Nephron (organoid): ENCODE data around the gene NTSR1.

Experiments used
- H3K27ac Mint-ChIP-seq, 3 experiments: 2 replicates each; pipeline ENCODE4 v1.8.0; 2020; ENCODE audit warnings: mixed read lengths in 3 of 3, mild to moderate bottlenecking in 2 of 3, moderate library complexity in 1 of 3
- H3K27me3 Mint-ChIP-seq: 2 replicates; pipeline ENCODE4 v1.8.0; 2021; ENCODE audit warnings: low read depth, mild to moderate bottlenecking, moderate library complexity, mixed read lengths
- H3K36me3 Mint-ChIP-seq: 2 replicates; pipeline ENCODE4 v1.8.0; 2020; ENCODE audit warnings: low read depth, mixed read lengths
- H3K4me1 Mint-ChIP-seq: 2 replicates; pipeline ENCODE4 v1.8.0; 2020; ENCODE audit warnings: mixed read lengths
- H3K4me3 Mint-ChIP-seq, 3 experiments: 2 replicates each; pipeline ENCODE4 v1.8.0; 2020; ENCODE audit warnings: mild to moderate bottlenecking in 3 of 3, mixed read lengths in 3 of 3, moderate library complexity in 2 of 3
- H3K9me3 Mint-ChIP-seq: 2 replicates; pipeline ENCODE4 v1.8.0; 2020; ENCODE audit warnings: mixed read lengths
- TF ChIP-seq, protein P1 (sequence below), 3 experiments: fragments of 200-600 bp; sonication (generic); IDR thresholded peaks; one replicate each; pipeline ENCODE4 v1.5.0; 2021; ENCODE audit warnings: antibody characterized with exemption in 3 of 3; ENCODE audit not compliant: unreplicated experiment in 3 of 3

NTSR1 gene

DNA sequence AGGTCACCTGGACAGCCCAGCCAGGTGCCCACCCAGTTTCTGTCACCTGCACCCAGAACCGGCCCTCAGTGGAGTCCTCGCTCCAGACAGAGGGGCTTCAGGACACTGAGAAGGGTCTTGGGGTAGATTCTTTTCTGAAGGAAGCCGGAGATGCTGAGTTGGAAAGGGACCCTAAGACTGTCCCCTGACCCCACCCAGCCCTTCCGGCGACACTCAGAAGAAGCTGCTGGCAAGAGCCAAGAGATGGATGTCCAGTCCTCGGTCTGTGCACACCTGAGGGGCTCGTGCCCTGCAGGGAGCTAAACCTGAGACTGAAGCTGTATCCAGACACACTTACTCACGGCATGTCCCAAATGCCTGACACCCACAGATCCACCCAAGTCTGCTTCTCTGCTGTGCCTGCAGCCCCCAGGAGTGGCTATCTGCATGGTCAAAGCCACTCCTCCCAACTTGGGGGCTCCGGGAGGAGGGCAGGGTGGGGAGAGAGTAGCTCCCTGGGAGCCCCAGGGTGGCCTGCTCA, 20.2 kb downstream of the NTSR1 start:
- no peaks in the 10 kb centered on the region for H3K4me1 Mint-ChIP-seq
- H3K4me3 Mint-ChIP-seq = no peak overlapping the region
- TF ChIP-seq, protein P1, sequence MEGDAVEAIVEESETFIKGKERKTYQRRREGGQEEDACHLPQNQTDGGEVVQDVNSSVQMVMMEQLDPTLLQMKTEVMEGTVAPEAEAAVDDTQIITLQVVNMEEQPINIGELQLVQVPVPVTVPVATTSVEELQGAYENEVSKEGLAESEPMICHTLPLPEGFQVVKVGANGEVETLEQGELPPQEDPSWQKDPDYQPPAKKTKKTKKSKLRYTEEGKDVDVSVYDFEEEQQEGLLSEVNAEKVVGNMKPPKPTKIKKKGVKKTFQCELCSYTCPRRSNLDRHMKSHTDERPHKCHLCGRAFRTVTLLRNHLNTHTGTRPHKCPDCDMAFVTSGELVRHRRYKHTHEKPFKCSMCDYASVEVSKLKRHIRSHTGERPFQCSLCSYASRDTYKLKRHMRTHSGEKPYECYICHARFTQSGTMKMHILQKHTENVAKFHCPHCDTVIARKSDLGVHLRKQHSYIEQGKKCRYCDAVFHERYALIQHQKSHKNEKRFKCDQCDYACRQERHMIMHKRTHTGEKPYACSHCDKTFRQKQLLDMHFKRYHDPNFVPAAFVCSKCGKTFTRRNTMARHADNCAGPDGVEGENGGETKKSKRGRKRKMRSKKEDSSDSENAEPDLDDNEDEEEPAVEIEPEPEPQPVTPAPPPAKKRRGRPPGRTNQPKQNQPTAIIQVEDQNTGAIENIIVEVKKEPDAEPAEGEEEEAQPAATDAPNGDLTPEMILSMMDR (IDR thresholded peaks at IDR 0.05; ENCODE audit: unreplicated experiment in 3 of 3) = no peak
- peaks cover 3% of the 10 kb centered on the region for H3K9me3 Mint-ChIP-seq
- peaks cover 38% of the 10 kb centered on the region for H3K27me3 Mint-ChIP-seq
- H3K36me3 Mint-ChIP-seq = no peaks in the 10 kb centered on the region
- no peak overlapping the region for H3K27ac Mint-ChIP-seq

DNA sequence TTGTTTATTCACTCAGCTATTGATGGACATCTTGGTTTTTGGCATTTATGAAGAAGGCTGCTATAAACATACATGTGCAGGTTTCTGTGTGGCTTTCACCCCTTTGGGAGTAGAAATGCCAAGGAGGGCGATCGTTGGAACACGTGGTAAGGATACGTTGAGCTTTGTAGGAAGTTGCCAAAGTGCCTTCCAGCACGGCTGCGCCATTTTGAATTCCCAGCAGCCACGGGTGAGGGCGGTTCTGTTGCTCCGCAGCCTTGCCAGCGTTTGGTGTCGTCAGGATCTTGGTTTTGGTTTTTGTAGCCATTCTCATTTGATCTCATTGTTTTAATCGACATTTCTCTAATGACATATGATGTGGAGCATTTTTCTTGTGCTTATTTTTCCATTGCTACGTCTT, 21.8 kb downstream of the NTSR1 start:
- Mint-ChIP-seq H3K36me3 (no peaks in the 10 kb centered on the region), H3K9me3 (no peaks in the 10 kb centered on the region), H3K4me1 (no peaks in the 10 kb centered on the region), H3K4me3 (no peak overlapping the region), H3K27me3 (peaks cover 34% of the 10 kb centered on the region), H3K27ac (no peak overlapping the region)
- TF ChIP-seq, protein P1 (IDR thresholded peaks at IDR 0.05; ENCODE audit: unreplicated experiment in 3 of 3) = no peak

DNA sequence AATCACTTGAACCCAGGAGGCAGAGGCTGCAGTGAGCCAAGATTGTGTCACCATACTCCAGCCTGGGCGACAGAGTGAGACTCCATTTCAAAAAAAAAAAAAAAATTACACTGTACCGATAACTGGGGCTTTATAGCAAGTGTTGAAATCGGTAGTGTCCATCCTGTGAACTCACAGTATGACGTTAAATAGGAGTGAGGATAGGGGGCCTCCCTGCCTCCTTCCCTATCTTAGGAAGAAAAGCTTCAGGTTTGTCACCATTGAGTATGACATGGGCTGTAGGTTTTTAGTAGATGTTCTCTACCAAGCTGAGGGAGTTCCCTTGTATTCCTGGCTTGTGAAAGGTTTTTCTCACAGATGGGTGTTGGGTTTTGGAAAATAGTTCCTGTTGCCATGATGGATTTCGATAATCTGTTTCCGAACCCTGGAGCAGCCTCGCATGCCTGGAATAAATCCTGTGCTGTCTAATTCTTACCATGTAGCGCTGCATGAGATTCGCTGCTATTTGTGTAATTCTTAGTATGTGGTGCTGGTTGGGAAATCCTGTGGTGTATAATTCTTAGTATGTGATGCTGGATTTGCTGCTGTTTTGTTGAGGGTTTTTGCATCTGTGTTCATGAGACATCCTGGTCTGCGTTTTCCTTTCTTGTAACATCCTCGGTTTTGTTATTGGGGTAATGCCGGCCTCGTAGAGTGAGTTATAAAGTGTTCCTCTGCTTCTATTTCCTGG, 23.6 kb downstream of the NTSR1 start:
- no peak overlapping the region for H3K4me3 Mint-ChIP-seq
- TF ChIP-seq, protein P1 (IDR thresholded peaks at IDR 0.05; ENCODE audit: unreplicated experiment in 3 of 3) = no peak
- no peaks in the 10 kb centered on the region for H3K4me1 Mint-ChIP-seq
- peaks cover 33% of the 10 kb centered on the region for H3K27me3 Mint-ChIP-seq
- no peak overlapping the region for H3K27ac Mint-ChIP-seq
- H3K36me3 Mint-ChIP-seq = no peaks in the 10 kb centered on the region
- no peaks in the 10 kb centered on the region for H3K9me3 Mint-ChIP-seq

DNA sequence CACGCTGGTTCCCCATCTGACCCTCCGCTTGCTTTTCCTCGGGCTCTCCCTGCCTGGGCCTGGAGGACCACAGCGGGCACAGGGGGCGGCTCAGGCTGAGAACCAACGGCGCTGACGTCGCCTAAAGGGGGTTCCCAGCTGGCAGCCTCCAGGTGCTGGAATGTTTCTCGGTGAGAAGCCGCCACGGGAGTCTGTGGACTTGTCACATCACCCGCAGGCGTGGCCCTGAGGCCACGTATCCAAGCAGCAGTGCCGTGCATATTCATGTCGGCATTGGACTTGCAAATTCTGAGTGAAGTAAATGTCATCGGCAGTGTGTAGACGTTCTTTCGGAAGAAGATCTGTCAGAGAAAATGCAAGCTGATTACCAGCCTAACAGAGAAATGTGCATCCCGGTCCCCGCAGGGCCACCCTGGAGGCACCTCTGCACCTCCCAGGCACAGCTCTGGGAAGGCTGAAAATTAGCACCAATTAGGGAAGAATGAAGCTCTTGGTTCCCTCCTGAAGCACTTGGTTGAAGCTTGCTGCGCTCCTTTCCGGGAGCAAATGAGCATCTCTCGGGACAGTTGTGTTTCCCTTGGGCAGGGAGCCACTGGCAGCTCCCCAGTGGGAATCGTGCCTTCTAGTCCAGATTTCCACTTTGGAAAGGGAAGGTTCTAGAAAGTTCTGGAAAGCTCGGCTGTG, 24.3 kb downstream of the NTSR1 start:
- TF ChIP-seq, protein P1 (IDR thresholded peaks at IDR 0.05; ENCODE audit: unreplicated experiment in 3 of 3) = no peak
- no peaks in the 10 kb centered on the region for H3K36me3 Mint-ChIP-seq
- no peaks in the 10 kb centered on the region for H3K9me3 Mint-ChIP-seq
- no peak overlapping the region for H3K4me3 Mint-ChIP-seq
- H3K4me1 Mint-ChIP-seq = no peaks in the 10 kb centered on the region
- H3K27ac Mint-ChIP-seq = no peak overlapping the region
- H3K27me3 Mint-ChIP-seq = peaks cover 33% of the 10 kb centered on the region

DNA sequence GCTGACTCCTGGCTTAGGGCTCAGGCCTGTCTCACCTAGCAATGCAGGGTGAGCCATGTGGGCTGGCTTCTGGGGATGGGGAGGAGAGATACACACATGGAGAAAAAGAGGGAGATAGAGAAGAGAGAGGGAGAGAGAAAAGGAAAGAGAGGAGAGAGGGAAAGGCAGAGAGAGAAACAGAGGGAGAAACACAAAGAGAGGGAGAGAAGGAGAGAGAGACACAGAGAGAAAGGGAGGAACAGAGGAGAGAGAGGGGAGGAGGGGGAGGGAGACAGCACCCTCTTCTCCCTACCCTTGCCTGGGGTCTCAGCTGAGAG, 24.8 kb downstream of the NTSR1 start:
- peaks cover 33% of the 10 kb centered on the region for H3K27me3 Mint-ChIP-seq
- no peaks in the 10 kb centered on the region for H3K9me3 Mint-ChIP-seq
- H3K36me3 Mint-ChIP-seq = no peaks in the 10 kb centered on the region
- H3K4me3 Mint-ChIP-seq = no peak overlapping the region
- no peak overlapping the region for H3K27ac Mint-ChIP-seq
- TF ChIP-seq, protein P1 (IDR thresholded peaks at IDR 0.05; ENCODE audit: unreplicated experiment in 3 of 3) = no peak
- no peaks in the 10 kb centered on the region for H3K4me1 Mint-ChIP-seq
